K562 (cell line): ENCODE data around the gene DGKE. TPM values are rescaled to one million over a fixed set of nuclear protein-coding genes. Genes with fewer than 3 reads are reported as not detected.

Source experiments
- ATAC-seq: fragments of 200-7000 bp; cut with Tn5 transposase; 3 replicates; pipeline ENCODE4 v1.9.1; 2020; ENCODE audit warnings: moderate library complexity
- BruUV-seq: library from RNA; stranded (reverse); fragments of 400-500 nt; replicated peaks from 2 replicates; lab custom pipeline; 2021; lab: Mats Ljungman, UMichigan
- CTCF ChIA-PET: fragments of 300-600 bp; formaldehyde crosslinking; extraction: SDS; loops from one replicate; lab custom pipeline; 2021; ENCODE audit warnings: low intra/inter-chr PET ratio; lab: Yijun Ruan, JAX
- POLR2A ChIA-PET: fragments of 300-600, 350-650 bp; sonication (Branson Sonifier 250); formaldehyde crosslinking; extraction: SDS; loops from one replicate; lab custom pipeline; 2021; ENCODE audit warnings: antibody characterized with exemption, inconsistent platforms; lab: Yijun Ruan, JAX
- DNase-seq, 4 experiments: peaks; one replicate each; pipeline versions ENCODE4 v3.0.0 to v3.0.0-alpha.2; 2011 to 2018; ENCODE audit warnings: low spot score in 3 of 4, mixed read lengths in 3 of 4; ENCODE audit errors: extremely low read depth in 1 of 4
- FAIRE-seq: peaks from 2 replicates; lab custom pipeline; 2011; peaks lifted over from hg19 to GRCh38; lab: Jason Lieb, UNC
- H2AFZ ChIP-seq: 2 replicates; pipeline ENCODE4 v1.6.0; 2011; ENCODE audit warnings: low read depth, low read length, control low read depth, inconsistent platforms
- H3K27ac ChIP-seq: fragments of 200-600 bp; 3 replicates; pipeline ENCODE4 v1.8.0; 2011; ENCODE audit warnings: low read depth, mild to moderate bottlenecking, control low read depth, inconsistent platforms, low read length, moderate library complexity, mixed read lengths; ENCODE audit errors: extremely low read depth
- H3K27me3 ChIP-seq, 2 experiments: fragments of 300-600 bp in 1 of 2; 2 replicates in 1 of 2; 3 replicates in 1 of 2; pipeline versions ENCODE4 v1.6.0 to v1.8.0; 2011; ENCODE audit warnings: inconsistent platforms in 2 of 2, low read length in 2 of 2, mild to moderate bottlenecking in 1 of 2, mixed read lengths in 1 of 2, moderate library complexity in 1 of 2; ENCODE audit not compliant: control insufficient read depth in 2 of 2, insufficient read depth in 2 of 2
- H3K36me3 ChIP-seq: fragments of 300-600 bp; 3 replicates; pipeline ENCODE4 v1.8.0; 2011; ENCODE audit warnings: mild to moderate bottlenecking, low read length, inconsistent platforms; ENCODE audit not compliant: control insufficient read depth, insufficient read depth
- H3K4me1 ChIP-seq, 2 experiments: fragments of 200-600 bp in 1 of 2; replicated peaks in 1 of 2; 2 replicates in 1 of 2; 3 replicates in 1 of 2; pipeline versions ENCODE4 v1.5.1 to v1.8.0; 2011; ENCODE audit warnings: inconsistent platforms in 2 of 2, low read length in 2 of 2, mild to moderate bottlenecking in 1 of 2, mixed read lengths in 1 of 2, moderate library complexity in 1 of 2; ENCODE audit not compliant: control insufficient read depth in 2 of 2, insufficient read depth in 2 of 2
- H3K4me2 ChIP-seq: 2 replicates; pipeline ENCODE4 v1.6.1; 2011; ENCODE audit warnings: low read length, control low read depth, inconsistent platforms, mixed read lengths; ENCODE audit not compliant: insufficient read depth
- H3K4me3 ChIP-seq: fragments of 200-600 bp; sonication (generic), shearing (Covaris generic); 2 replicates; pipeline ENCODE4 v1.5.1; 2016; ENCODE audit warnings: control low read depth, inconsistent platforms
- H3K79me2 ChIP-seq: fragments of 200-600 bp; 3 replicates; pipeline ENCODE4 v1.8.0; 2011; ENCODE audit warnings: low read length, inconsistent platforms; ENCODE audit not compliant: control insufficient read depth, insufficient read depth
- H3K9ac ChIP-seq, 2 experiments: 2 replicates each; pipeline versions ENCODE4 v1.6.0 to v1.6.1; 2011; ENCODE audit warnings: low read depth in 2 of 2, low read length in 2 of 2, control low read depth in 1 of 2, inconsistent platforms in 1 of 2, mild to moderate bottlenecking in 1 of 2, mixed read lengths in 1 of 2; ENCODE audit not compliant: insufficient read depth in 1 of 2
- H3K9me1 ChIP-seq: one replicate; pipeline ENCODE4 v1.6.0; 2011; ENCODE audit warnings: inconsistent platforms, mild to moderate bottlenecking, low read length, moderate library complexity; ENCODE audit not compliant: control insufficient read depth, insufficient read depth
- H3K9me3 ChIP-seq: replicated peaks from 2 replicates; pipeline ENCODE4 v1.5.1; 2011; ENCODE audit warnings: low read depth, low read length, inconsistent platforms; ENCODE audit not compliant: control insufficient read depth, insufficient read depth
- H4K20me1 ChIP-seq: replicated peaks from 2 replicates; pipeline ENCODE4 v1.6.1; 2011; ENCODE audit warnings: low read length, inconsistent platforms, mixed read lengths; ENCODE audit not compliant: control insufficient read depth, insufficient read depth
- CAMTA2 ChIP-seq: fragments of 250-450 bp; sonication (Bioruptor Pico); conservative IDR thresholded peaks from 2 replicates; pipeline ENCODE4 v1.5.1; 2022
- HNRNPH1 ChIP-seq: fragments of 200-400 bp; formaldehyde crosslinking; optimal IDR thresholded peaks from 2 replicates; pipeline ENCODE3; 2017; ENCODE audit warnings: low read depth, mild to moderate bottlenecking, low read length, moderate library complexity
- PBX2 ChIP-seq, 2 experiments: IDR thresholded peaks in 1 of 2; conservative IDR thresholded peaks in 1 of 2; 2 replicates each; pipeline ENCODE4 v1.6.1; 2016; ENCODE audit warnings: low read depth in 2 of 2, mild to moderate bottlenecking in 1 of 2, missing compliant biosample characterization in 1 of 2, missing genetic modification characterization in 1 of 2, moderate library complexity in 1 of 2
- TSC22D4 ChIP-seq: fragments of 450-650 bp; IDR thresholded peaks from 2 replicates; pipeline ENCODE4 v1.6.1; 2016; ENCODE audit warnings: missing genetic modification characterization, missing biosample characterization, control low read depth
- WGBS: fragments of 100-300 bp; shearing (Covaris generic); methylation state at CpG from one replicate; pipeline ENCODE4 v1.1.6; 2016; ENCODE audit warnings: low coverage, mixed read lengths; ENCODE audit not compliant: insufficient coverage; ENCODE audit errors: missing lambda C conversion rate; 5-methylcytosine and 5-hydroxymethylcytosine counted together
- in situ Hi-C: fragments of 300-500 bp; cut with MboI; formaldehyde crosslinking; loops from 4 replicates; pipeline ENCODE4 v1.15.0; 2018; ENCODE audit warnings: inconsistent platforms, mixed read lengths
- intact Hi-C: fragments of 100-400 bp; cut with micrococcal nuclease; formaldehyde crosslinking; loops from 2 replicates; pipeline ENCODE4 v1.14.2; 2022
- polyA plus RNA-seq, 8 experiments: library from polyadenylated mRNA; depleted of rRNA in 4 of 8; stranded (reverse) in 5 of 8; unstranded in 3 of 8; fragments of >200 nt; fragmentation: Nextera tagmentation in 2 of 8; fragmentation: Illumina TruSeq in 1 of 8; extraction: Ambion mirVana in 2 of 8; extraction: Trizol in 1 of 8; gene quantifications; 2 replicates each; pipeline versions ENCODE4 v1.2.1 to v1.2.3, GENCODE V29; 2011 to 2014; ENCODE audit warnings: inconsistent platforms in 1 of 8, missing spikeins in 1 of 8
- total RNA-seq, 7 experiments: library from RNA; depleted of rRNA in 6 of 7; stranded (reverse); fragments of >200 nt in 6 of 7; fragmentation: Illumina TruSeq in 2 of 7; extraction: Trizol in 2 of 7; gene quantifications; 2 replicates each; pipeline versions ENCODE4 v1.2.1 to v1.2.3, GENCODE V29; 2011 to 2021; ENCODE audit warnings: low replicate concordance in 1 of 7
- TF ChIP-seq, protein P1 (sequence below): sonication (generic); formaldehyde crosslinking; IDR thresholded peaks from 2 replicates; pipeline ENCODE4 v1.8.1; 2023; ENCODE audit warnings: mild to moderate bottlenecking, missing genetic modification reagents, moderate library complexity
- TF ChIP-seq, protein P2 (sequence below): sonication (generic); formaldehyde crosslinking; IDR thresholded peaks from 2 replicates; pipeline ENCODE4 v1.8.0; 2023; ENCODE audit warnings: mild to moderate bottlenecking, missing genetic modification reagents

The DGKE gene
- total and polyA plus RNA-seq, 9 of the 15 experiments (the other 6 are each of a cell fraction or from before 2014, with no cell fraction given): 1.3 to 9.9 (median 5.9) TPM

- ChIA-PET CTCF (no interaction called here), POLR2A (interaction anchor here (0.5 to 1.2 kb wide), 3 partner anchors 12 to 569 kb away, joined by 3 read pairs; partner anchors contain the start of gene TRIM25)
- Histone ChIP-seq H3K9ac (no peak overlapping the region), H3K4me3 (no peak overlapping the region), H3K4me2 (no peak overlapping the region), H3K27me3 (no peaks in the 10 kb centered on the region), H2AFZ (no peak overlapping the region), H3K9me3 (no peaks in the 10 kb centered on the region), H3K4me1 (peaks cover 0 to 4% of the 10 kb centered on the region in 2 experiments; a peak in 1 of 5 replicates), H3K27ac (no peak overlapping the region), H3K9me1 (no peaks in the 10 kb centered on the region), H3K36me3 (peaks cover 91% of the 10 kb centered on the region), H3K79me2 (no peaks in the 10 kb centered on the region), H4K20me1 (no peaks in the 10 kb centered on the region; the same call in none of the 2 replicates)
- TF ChIP-seq, protein P1, sequence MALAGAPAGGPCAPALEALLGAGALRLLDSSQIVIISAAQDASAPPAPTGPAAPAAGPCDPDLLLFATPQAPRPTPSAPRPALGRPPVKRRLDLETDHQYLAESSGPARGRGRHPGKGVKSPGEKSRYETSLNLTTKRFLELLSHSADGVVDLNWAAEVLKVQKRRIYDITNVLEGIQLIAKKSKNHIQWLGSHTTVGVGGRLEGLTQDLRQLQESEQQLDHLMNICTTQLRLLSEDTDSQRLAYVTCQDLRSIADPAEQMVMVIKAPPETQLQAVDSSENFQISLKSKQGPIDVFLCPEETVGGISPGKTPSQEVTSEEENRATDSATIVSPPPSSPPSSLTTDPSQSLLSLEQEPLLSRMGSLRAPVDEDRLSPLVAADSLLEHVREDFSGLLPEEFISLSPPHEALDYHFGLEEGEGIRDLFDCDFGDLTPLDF (CRISPR knock-in tag): no peak
- TF ChIP-seq HNRNPH1: no peak
- TF ChIP-seq TSC22D4 (tag): no peak
- TF ChIP-seq CAMTA2 (CRISPR knock-in tag): no peak
- TF ChIP-seq, protein P2, sequence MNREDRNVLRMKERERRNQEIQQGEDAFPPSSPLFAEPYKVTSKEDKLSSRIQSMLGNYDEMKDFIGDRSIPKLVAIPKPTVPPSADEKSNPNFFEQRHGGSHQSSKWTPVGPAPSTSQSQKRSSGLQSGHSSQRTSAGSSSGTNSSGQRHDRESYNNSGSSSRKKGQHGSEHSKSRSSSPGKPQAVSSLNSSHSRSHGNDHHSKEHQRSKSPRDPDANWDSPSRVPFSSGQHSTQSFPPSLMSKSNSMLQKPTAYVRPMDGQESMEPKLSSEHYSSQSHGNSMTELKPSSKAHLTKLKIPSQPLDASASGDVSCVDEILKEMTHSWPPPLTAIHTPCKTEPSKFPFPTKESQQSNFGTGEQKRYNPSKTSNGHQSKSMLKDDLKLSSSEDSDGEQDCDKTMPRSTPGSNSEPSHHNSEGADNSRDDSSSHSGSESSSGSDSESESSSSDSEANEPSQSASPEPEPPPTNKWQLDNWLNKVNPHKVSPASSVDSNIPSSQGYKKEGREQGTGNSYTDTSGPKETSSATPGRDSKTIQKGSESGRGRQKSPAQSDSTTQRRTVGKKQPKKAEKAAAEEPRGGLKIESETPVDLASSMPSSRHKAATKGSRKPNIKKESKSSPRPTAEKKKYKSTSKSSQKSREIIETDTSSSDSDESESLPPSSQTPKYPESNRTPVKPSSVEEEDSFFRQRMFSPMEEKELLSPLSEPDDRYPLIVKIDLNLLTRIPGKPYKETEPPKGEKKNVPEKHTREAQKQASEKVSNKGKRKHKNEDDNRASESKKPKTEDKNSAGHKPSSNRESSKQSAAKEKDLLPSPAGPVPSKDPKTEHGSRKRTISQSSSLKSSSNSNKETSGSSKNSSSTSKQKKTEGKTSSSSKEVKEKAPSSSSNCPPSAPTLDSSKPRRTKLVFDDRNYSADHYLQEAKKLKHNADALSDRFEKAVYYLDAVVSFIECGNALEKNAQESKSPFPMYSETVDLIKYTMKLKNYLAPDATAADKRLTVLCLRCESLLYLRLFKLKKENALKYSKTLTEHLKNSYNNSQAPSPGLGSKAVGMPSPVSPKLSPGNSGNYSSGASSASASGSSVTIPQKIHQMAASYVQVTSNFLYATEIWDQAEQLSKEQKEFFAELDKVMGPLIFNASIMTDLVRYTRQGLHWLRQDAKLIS: no peak
- no peak for TF ChIP-seq PBX2 (CRISPR knock-in tag; IDR thresholded peaks at IDR 0.05; ENCODE audit: low read depth)
- no peak for TF ChIP-seq PBX2 (tag; conservative IDR thresholded peaks at IDR 0.05; ENCODE audit: low read depth)
- 96% methylated on average over 4 of the region's 4 CpGs for WGBS
- intact Hi-C loops: no loop called here
- DNase-seq: no peak
- in situ Hi-C loops: no loop called here
- no peak for ATAC-seq
- no peak for FAIRE-seq
- no TSS peak for BruUV-seq
Observed at GRCh38 chr17:56902348-56902747, 68.4 kb downstream of the DGKE start.
